IMR-90 (cell line): Measurements from ENCODE around the gene POU2AF1. TPM values are rescaled to one million over a fixed set of nuclear protein-coding genes. Genes with fewer than 3 reads are reported as not detected.

Experiments
- ATAC-seq: fragments of 200-7000 bp; cut with Tn5 transposase; 2 replicates; pipeline ENCODE4 v1.9.1; 2020; ENCODE audit warnings: low read depth, mild to moderate bottlenecking, moderate library complexity
- BruUV-seq: library from RNA; stranded (reverse); fragments of 400-500 nt; replicated peaks from 2 replicates; lab custom pipeline; 2021; lab: Mats Ljungman, UMichigan
- CTCF ChIA-PET: fragments of 300-600 bp; formaldehyde crosslinking; extraction: SDS; loops from one replicate; lab custom pipeline; 2021; ENCODE audit warnings: antibody characterized with exemption; lab: Yijun Ruan, JAX
- POLR2A ChIA-PET: fragments of 300-600 bp; sonication (Branson Sonifier 250); formaldehyde crosslinking; loops from one replicate; lab custom pipeline; 2022; ENCODE audit warnings: antibody characterized with exemption; ENCODE audit not compliant: unreplicated experiment; lab: Charles Lee
- DNase-seq: peaks from one replicate; pipeline ENCODE4 v3.0.0; 2013
- H2AFZ ChIP-seq: replicated peaks from 2 replicates; pipeline ENCODE3; 2013; ENCODE audit warnings: low read length, mild to moderate bottlenecking; ENCODE audit not compliant: poor library complexity
- H2AK5ac ChIP-seq: 2 replicates; pipeline ENCODE4 v1.6.1; 2013; ENCODE audit warnings: low read depth, low read length, inconsistent platforms
- H2AK9ac ChIP-seq: replicated peaks from 2 replicates; pipeline ENCODE3; 2013; ENCODE audit warnings: mild to moderate bottlenecking, low read depth, low read length, moderate library complexity; ENCODE audit not compliant: poor library complexity
- H2BK120ac ChIP-seq: 2 replicates; pipeline ENCODE4 v1.6.1; 2013; ENCODE audit warnings: low read depth, low read length, inconsistent platforms
- H2BK15ac ChIP-seq: 3 replicates; pipeline ENCODE4 v1.6.1; 2013; ENCODE audit warnings: low read depth, low read length, inconsistent platforms
- H2BK20ac ChIP-seq: 2 replicates; pipeline ENCODE4 v1.6.1; 2013; ENCODE audit warnings: low read depth, mild to moderate bottlenecking, inconsistent platforms, low read length, moderate library complexity
- H2BK5ac ChIP-seq: 2 replicates; pipeline ENCODE4 v1.6.1; 2013; ENCODE audit warnings: mild to moderate bottlenecking, low read depth, low read length, inconsistent platforms; ENCODE audit not compliant: poor library complexity, severe bottlenecking
- H3K14ac ChIP-seq: replicated peaks from 2 replicates; pipeline ENCODE4 v1.6.1; 2013; ENCODE audit warnings: low read depth, low read length, inconsistent platforms
- H3K18ac ChIP-seq: 2 replicates; pipeline ENCODE4 v1.6.1; 2013; ENCODE audit warnings: low read depth, low read length, control low read depth
- H3K23ac ChIP-seq: 2 replicates; pipeline ENCODE4 v1.6.1; 2013; ENCODE audit warnings: low read depth, low read length, inconsistent platforms
- H3K27ac ChIP-seq: 2 replicates; pipeline ENCODE4 v1.5.1; 2013; ENCODE audit warnings: mild to moderate bottlenecking, control low read depth, low read length; ENCODE audit not compliant: insufficient read depth
- H3K27me3 ChIP-seq: 2 replicates; pipeline ENCODE4 v1.6.1; 2013; ENCODE audit warnings: low read length; ENCODE audit not compliant: control insufficient read depth, insufficient read depth
- H3K36me3 ChIP-seq: 2 replicates; pipeline ENCODE4 v1.6.1; 2013; ENCODE audit warnings: low read length, mixed read lengths; ENCODE audit not compliant: control insufficient read depth, insufficient read depth
- H3K4ac ChIP-seq: 2 replicates; pipeline ENCODE4 v1.6.1; 2013; ENCODE audit warnings: low read depth, low read length, inconsistent platforms
- H3K4me1 ChIP-seq: 2 replicates; pipeline ENCODE4 v1.6.1; 2013; ENCODE audit warnings: low read length, mixed read lengths; ENCODE audit not compliant: control insufficient read depth, insufficient read depth
- H3K4me2 ChIP-seq: 2 replicates; pipeline ENCODE4 v1.6.1; 2013; ENCODE audit warnings: low read depth, mild to moderate bottlenecking, control low read depth, low read length, moderate library complexity
- H3K4me3 ChIP-seq: 2 replicates; pipeline ENCODE4 v1.5.1; 2013; ENCODE audit warnings: low read depth, mild to moderate bottlenecking, control low read depth, low read length, moderate library complexity; ENCODE audit not compliant: insufficient read depth
- H3K56ac ChIP-seq: 2 replicates; pipeline ENCODE4 v1.6.1; 2013; ENCODE audit warnings: low read length, inconsistent platforms; ENCODE audit not compliant: insufficient read depth; ENCODE audit errors: extremely low read depth
- H3K79me1 ChIP-seq, 2 experiments: 2 replicates each; pipeline ENCODE4 v1.6.1; 2013; ENCODE audit warnings: low read length in 2 of 2, inconsistent platforms in 1 of 2, low read depth in 1 of 2
- H3K9ac ChIP-seq: 2 replicates; pipeline ENCODE4 v1.6.1; 2013; ENCODE audit warnings: low read depth, low read length, control low read depth
- H3K9me1 ChIP-seq: 2 replicates; pipeline ENCODE4 v1.6.1; 2013; ENCODE audit warnings: low read length, inconsistent platforms; ENCODE audit not compliant: insufficient read depth
- H3K9me3 ChIP-seq: 2 replicates; pipeline ENCODE4 v1.6.1; 2013; ENCODE audit warnings: low read length; ENCODE audit not compliant: control insufficient read depth, insufficient read depth
- H4K20me1 ChIP-seq: 2 replicates; pipeline ENCODE4 v1.6.1; 2013; ENCODE audit warnings: low read length, inconsistent platforms; ENCODE audit not compliant: insufficient read depth
- H4K5ac ChIP-seq: 2 replicates; pipeline ENCODE4 v1.6.1; 2013; ENCODE audit warnings: mild to moderate bottlenecking, low read depth, low read length, control low read depth
- H4K8ac ChIP-seq, 2 experiments: 2 replicates each; pipeline ENCODE4 v1.6.1; 2013; ENCODE audit warnings: low read depth in 2 of 2, low read length in 2 of 2, control low read depth in 1 of 2, inconsistent platforms in 1 of 2
- H4K91ac ChIP-seq: 2 replicates; pipeline ENCODE4 v1.6.1; 2013; ENCODE audit warnings: low read depth, low read length, inconsistent platforms; ENCODE audit not compliant: insufficient read depth
- BHLHE40 ChIP-seq: fragments of 150-350 bp; IDR thresholded peaks from 2 replicates; pipeline ENCODE4 v1.6.1; 2016; ENCODE audit warnings: mild to moderate bottlenecking, low read depth, low read length
- CEBPB ChIP-seq: IDR thresholded peaks from 2 replicates; pipeline ENCODE4 v1.6.1; 2012; ENCODE audit warnings: low read depth, low read length, improper control_type of control experiment
- CHD1 ChIP-seq: IDR thresholded peaks from 2 replicates; pipeline ENCODE4 v1.6.1; 2012; ENCODE audit warnings: low read depth, low read length, improper control_type of control experiment
- CTCF ChIP-seq: conservative IDR thresholded peaks from 2 replicates; pipeline ENCODE4 v1.5.1; 2012; ENCODE audit warnings: mild to moderate bottlenecking, low read depth, low read length, improper control_type of control experiment
- ELK1 ChIP-seq: fragments of 150-350 bp; IDR thresholded peaks from 2 replicates; pipeline ENCODE4 v1.6.1; 2016; ENCODE audit warnings: low read depth, mild to moderate bottlenecking, low read length, moderate library complexity, borderline replicate concordance
- FOS ChIP-seq: fragments of 150-350 bp; IDR thresholded peaks from 2 replicates; pipeline ENCODE4 v1.6.1; 2016; ENCODE audit warnings: low read depth, low read length
- MAFK ChIP-seq: IDR thresholded peaks from 2 replicates; pipeline ENCODE4 v1.6.1; 2012; ENCODE audit warnings: low read depth, low read length, improper control_type of control experiment
- MAZ ChIP-seq: IDR thresholded peaks from 2 replicates; pipeline ENCODE4 v1.6.1; 2012; ENCODE audit warnings: low read depth, mild to moderate bottlenecking, low read length, improper control_type of control experiment, moderate library complexity, borderline replicate concordance
- MXI1 ChIP-seq: IDR thresholded peaks from 2 replicates; pipeline ENCODE4 v1.6.1; 2012; ENCODE audit warnings: low read depth, mild to moderate bottlenecking, low read length, moderate library complexity, borderline replicate concordance
- NFE2L2 ChIP-seq: fragments of 150-350 bp; IDR thresholded peaks from 2 replicates; pipeline ENCODE4 v1.6.1; 2016; ENCODE audit warnings: low read depth, mild to moderate bottlenecking, low read length
- POLR2A ChIP-seq: IDR thresholded peaks from 2 replicates; pipeline ENCODE4 v1.6.1; 2012; ENCODE audit warnings: mild to moderate bottlenecking, low read depth, low read length
- RAD21 ChIP-seq: IDR thresholded peaks from 2 replicates; pipeline ENCODE4 v1.6.1; 2012; ENCODE audit warnings: low read length, improper control_type of control experiment
- RCOR1 ChIP-seq: IDR thresholded peaks from 2 replicates; pipeline ENCODE4 v1.6.1; 2012; ENCODE audit warnings: mild to moderate bottlenecking, low read length, improper control_type of control experiment; ENCODE audit not compliant: insufficient replicate concordance
- RFX5 ChIP-seq: IDR thresholded peaks from 2 replicates; pipeline ENCODE4 v1.8.0; 2012; ENCODE audit warnings: low read depth, mild to moderate bottlenecking, low read length, moderate library complexity
- SMC3 ChIP-seq: fragments of 150-350 bp; IDR thresholded peaks from 2 replicates; pipeline ENCODE4 v1.6.1; 2016; ENCODE audit warnings: low read depth, mild to moderate bottlenecking, antibody characterized with exemption, low read length, moderate library complexity
- USF2 ChIP-seq: fragments of 150-350 bp; IDR thresholded peaks from 2 replicates; pipeline ENCODE4 v1.6.1; 2017; ENCODE audit warnings: mild to moderate bottlenecking, antibody characterized with exemption, low read length, low read depth
- WGBS, 2 experiments: methylation state at CpG; one replicate each; pipeline versions ENCODE4 v1.1.5 to v1.1.7; 2013; ENCODE audit warnings: missing lambda C conversion rate in 2 of 2; ENCODE audit not compliant: insufficient read length in 1 of 2; ENCODE audit errors: extremely low coverage in 2 of 2; 5-methylcytosine and 5-hydroxymethylcytosine counted together
- dilution Hi-C: fragments of 300-500 bp; cut with HindIII; formaldehyde crosslinking; loops from one replicate; pipeline ENCODE4 v1.14.3; 2018; ENCODE audit warnings: low sequenced_read_pairs; ENCODE audit not compliant: unreplicated experiment
- in situ Hi-C: fragments of 300-500 bp; cut with MboI; formaldehyde crosslinking; loops from 3 replicates; pipeline ENCODE4 v1.14.3; 2019; ENCODE audit warnings: low sequenced_read_pairs, inconsistent platforms, mixed read lengths
- intact Hi-C: fragments of 100-400 bp; cut with micrococcal nuclease; formaldehyde crosslinking; loops from 2 replicates; pipeline ENCODE4 v1.10.0; 2022
- polyA plus RNA-seq, 3 experiments: library from polyadenylated mRNA; depleted of rRNA; stranded (reverse); fragments of >200 nt; gene quantifications; 2 replicates each; pipeline ENCODE4 v1.2.3, GENCODE V29; 2012; ENCODE audit warnings: low replicate concordance in 1 of 3
- total RNA-seq: library from RNA; depleted of rRNA; stranded (reverse); fragments of >200 nt; gene quantifications from 2 replicates; pipeline ENCODE4 v1.2.3, GENCODE V29; 2012

Gene POU2AF1
- total and polyA plus RNA-seq, 2 of the 4 experiments (the other 2 are of a cell fraction): not detected

- no peaks in the 10 kb centered on the region for H3K9me3 ChIP-seq
- no peaks in the 10 kb centered on the region for H3K36me3 ChIP-seq
- TF ChIP-seq ELK1 (no peak), FOS (no peak), POLR2A (no peak), SMC3 (no peak), RAD21 (no peak), BHLHE40 (no peak), USF2 (no peak), CHD1 (no peak), CTCF (no peak), RFX5 (no peak), RCOR1 (no peak), MAZ (no peak), MXI1 (no peak), CEBPB (no peak), NFE2L2 (no peak), MAFK (no peak)
- no peak overlapping the region for H4K5ac ChIP-seq
- no peak overlapping the region for H2BK15ac ChIP-seq
- no peak overlapping the region for H3K56ac ChIP-seq
- H4K8ac ChIP-seq: no peak overlapping the region
- WGBS, 2 experiments: no CpG with 5 or more reads among the region's 2 CpGs
- ATAC-seq (no peak), DNase-seq (no peak)
- H4K91ac ChIP-seq: no peak overlapping the region
- in situ Hi-C loops (no loop called here), dilution Hi-C loops (no loop called here), intact Hi-C loops (no loop called here)
- H3K4me1 ChIP-seq: no peaks in the 10 kb centered on the region
- H4K20me1 ChIP-seq: no peaks in the 10 kb centered on the region
- ChIA-PET POLR2A (no interaction called here), CTCF (interaction anchor here (1.3 kb wide), 1 partner anchor 9 kb away, joined by 3 read pairs; no protein-coding TSS in a partner anchor)
- no peak overlapping the region for H2BK20ac ChIP-seq
- no peak overlapping the region for H3K4ac ChIP-seq
- no peak overlapping the region for H2AFZ ChIP-seq
- H2BK5ac ChIP-seq: no peak overlapping the region
- no peak overlapping the region for H3K9ac ChIP-seq
- peaks cover 30% of the 10 kb centered on the region for H3K27me3 ChIP-seq
- H3K18ac ChIP-seq: no peak overlapping the region
- no peak overlapping the region for H3K14ac ChIP-seq
- no peak overlapping the region for H3K27ac ChIP-seq
- H3K4me3 ChIP-seq: no peak overlapping the region
- no peak overlapping the region for H2AK9ac ChIP-seq
- no peak overlapping the region for H3K4me2 ChIP-seq
- H2BK120ac ChIP-seq: no peak overlapping the region
- no TSS peak for BruUV-seq
- H3K23ac ChIP-seq: no peak overlapping the region
- no peak overlapping the region for H2AK5ac ChIP-seq
- no peaks in the 10 kb centered on the region; the same call in 1 of the 2 replicates for H3K9me1 ChIP-seq
- no peaks in the 10 kb centered on the region for H3K79me1 ChIP-seq
Observed at GRCh38 chr11:111405551-111405950, 26.5 kb upstream of the POU2AF1 start.
